H9 (cell line): ENCODE measurements around the gene DSTYK. TPM values are rescaled to one million over a fixed set of nuclear protein-coding genes. Genes with fewer than 3 reads are reported as not detected.

Experiments used
- DNase-seq: peaks from one replicate; pipeline ENCODE4 v3.0.0-alpha.2; 2017
- H2AFZ ChIP-seq: one replicate; pipeline ENCODE4 v1.6.1; 2013; ENCODE audit warnings: mild to moderate bottlenecking, low read length, control low read depth, moderate library complexity
- H2AK5ac ChIP-seq: 2 replicates; pipeline ENCODE4 v1.6.1; 2013; ENCODE audit warnings: low read length, control low read depth, mixed read lengths; ENCODE audit not compliant: insufficient read length
- H2BK120ac ChIP-seq: one replicate; pipeline ENCODE4 v1.6.1; 2013; ENCODE audit warnings: low read depth, mild to moderate bottlenecking, low read length, control low read depth, inconsistent platforms; ENCODE audit not compliant: poor library complexity, severe bottlenecking
- H2BK12ac ChIP-seq: 2 replicates; pipeline ENCODE4 v1.6.1; 2013; ENCODE audit warnings: low read length, control low read depth, mixed read lengths, low read depth; ENCODE audit not compliant: insufficient read length
- H2BK15ac ChIP-seq: 2 replicates; pipeline ENCODE4 v1.6.1; 2013; ENCODE audit warnings: low read depth, low read length, control low read depth
- H2BK20ac ChIP-seq: one replicate; pipeline ENCODE4 v1.6.1; 2013; ENCODE audit warnings: low read depth, mild to moderate bottlenecking, low read length, control low read depth, inconsistent platforms; ENCODE audit not compliant: poor library complexity, severe bottlenecking
- H2BK5ac ChIP-seq: 2 replicates; pipeline ENCODE4 v1.6.1; 2013; ENCODE audit warnings: low read length, control low read depth, mixed read lengths; ENCODE audit not compliant: insufficient read length
- H3K14ac ChIP-seq: 2 replicates; pipeline ENCODE4 v1.6.1; 2013; ENCODE audit warnings: low read length, control low read depth; ENCODE audit not compliant: insufficient read depth
- H3K18ac ChIP-seq: 2 replicates; pipeline ENCODE4 v1.6.1; 2013; ENCODE audit warnings: low read depth, mild to moderate bottlenecking, mixed read lengths, low read length, control low read depth; ENCODE audit not compliant: insufficient read length
- H3K23ac ChIP-seq: 2 replicates; pipeline ENCODE4 v1.6.1; 2013; ENCODE audit warnings: low read length, control low read depth, mixed read lengths, low read depth; ENCODE audit not compliant: insufficient read length
- H3K23me2 ChIP-seq: 2 replicates; pipeline ENCODE4 v1.6.1; 2013; ENCODE audit warnings: low read depth, mild to moderate bottlenecking, mixed read lengths, low read length, control low read depth; ENCODE audit not compliant: insufficient read length, poor library complexity, severe bottlenecking
- H3K27ac ChIP-seq: 2 replicates; pipeline ENCODE4 v1.5.1; 2013; ENCODE audit warnings: low read length, control low read depth, mixed read lengths, low read depth; ENCODE audit not compliant: insufficient read length
- H3K27me3 ChIP-seq: 2 replicates; pipeline ENCODE4 v1.6.1; 2013; ENCODE audit warnings: low read length, control low read depth, inconsistent platforms; ENCODE audit not compliant: insufficient read depth
- H3K4ac ChIP-seq: 2 replicates; pipeline ENCODE4 v1.6.1; 2013; ENCODE audit warnings: low read depth, mild to moderate bottlenecking, control low read depth, inconsistent platforms, low read length, moderate library complexity
- H3K4me1 ChIP-seq: 2 replicates; pipeline ENCODE4 v1.6.1; 2013; ENCODE audit warnings: low read length, control low read depth, inconsistent platforms; ENCODE audit not compliant: insufficient read depth
- H3K4me2 ChIP-seq: 2 replicates; pipeline ENCODE4 v1.6.1; 2013; ENCODE audit warnings: low read length, control low read depth, mixed read lengths; ENCODE audit not compliant: insufficient read length, insufficient read depth
- H3K56ac ChIP-seq: 2 replicates; pipeline ENCODE4 v1.6.1; 2013; ENCODE audit warnings: low read depth, mild to moderate bottlenecking, mixed read lengths, low read length, control low read depth; ENCODE audit not compliant: insufficient read length
- H3K79me1 ChIP-seq: 2 replicates; pipeline ENCODE4 v1.6.1; 2013; ENCODE audit warnings: low read depth, mild to moderate bottlenecking, moderate library complexity, low read length, control low read depth, inconsistent platforms; ENCODE audit not compliant: insufficient read depth, poor library complexity, severe bottlenecking
- H3K79me2 ChIP-seq: 2 replicates; pipeline ENCODE4 v1.6.1; 2013; ENCODE audit warnings: low read length, control low read depth, inconsistent platforms; ENCODE audit not compliant: insufficient read depth
- H3K9ac ChIP-seq: 2 replicates; pipeline ENCODE4 v1.6.1; 2013; ENCODE audit warnings: low read length, control low read depth, mixed read lengths; ENCODE audit not compliant: insufficient read length; ENCODE audit errors: extremely low read depth
- H3K9me3 ChIP-seq: one replicate; pipeline ENCODE4 v1.6.1; 2013; ENCODE audit warnings: low read depth, low read length, inconsistent platforms; ENCODE audit not compliant: control insufficient read depth
- H3T11ph ChIP-seq: one replicate; pipeline ENCODE4 v1.6.1; 2013; ENCODE audit warnings: mild to moderate bottlenecking, low read length, control low read depth, inconsistent platforms
- H4K20me1 ChIP-seq: one replicate; pipeline ENCODE4 v1.6.1; 2013; ENCODE audit not compliant: control insufficient read depth, insufficient read length, insufficient read depth
- H4K5ac ChIP-seq: 2 replicates; pipeline ENCODE4 v1.6.1; 2013; ENCODE audit warnings: low read depth, mild to moderate bottlenecking, mixed read lengths, low read length, control low read depth; ENCODE audit not compliant: insufficient read length
- H4K8ac ChIP-seq: replicated peaks from 2 replicates; pipeline ENCODE4 v1.6.1; 2013; ENCODE audit warnings: low read length, control low read depth, mixed read lengths, low read depth; ENCODE audit not compliant: insufficient read length
- H4K91ac ChIP-seq: 2 replicates; pipeline ENCODE4 v1.6.1; 2013; ENCODE audit warnings: low read depth, mild to moderate bottlenecking, moderate library complexity, mixed read lengths, low read length, control low read depth; ENCODE audit not compliant: insufficient read length
- H3K27ac Mint-ChIP-seq, 3 experiments: 2 replicates in 2 of 3; 3 replicates in 1 of 3; pipeline ENCODE4 v1.8.0; 2020 to 2021; ENCODE audit warnings: mixed read lengths in 3 of 3, mild to moderate bottlenecking in 1 of 3, moderate library complexity in 1 of 3
- H3K27me3 Mint-ChIP-seq: 2 replicates; pipeline ENCODE4 v1.8.0; 2021; ENCODE audit warnings: low read depth, mild to moderate bottlenecking, moderate library complexity, mixed read lengths
- H3K36me3 Mint-ChIP-seq, 3 experiments: 2 replicates in 2 of 3; 3 replicates in 1 of 3; pipeline ENCODE4 v1.8.0; 2020 to 2021; ENCODE audit warnings: low read depth in 3 of 3, mixed read lengths in 3 of 3; ENCODE audit not compliant: insufficient read depth in 1 of 3
- H3K4me1 Mint-ChIP-seq, 2 experiments: 2 replicates each; pipeline ENCODE4 v1.8.0; 2020; ENCODE audit warnings: mixed read lengths in 2 of 2
- H3K4me3 Mint-ChIP-seq, 2 experiments: 2 replicates in 1 of 2; 3 replicates in 1 of 2; pipeline ENCODE4 v1.8.0; 2020 to 2021; ENCODE audit warnings: mild to moderate bottlenecking in 2 of 2, mixed read lengths in 2 of 2, moderate library complexity in 1 of 2
- H3K9me3 Mint-ChIP-seq, 2 experiments: 2 replicates in 1 of 2; 3 replicates in 1 of 2; pipeline ENCODE4 v1.8.0; 2020; ENCODE audit warnings: mild to moderate bottlenecking in 2 of 2, mixed read lengths in 2 of 2, moderate library complexity in 1 of 2
- CTCF ChIP-seq: fragments of 200-600 bp; sonication (generic); conservative IDR thresholded peaks from 3 replicates; pipeline ENCODE4 v1.8.0; 2021; ENCODE audit warnings: antibody characterized with exemption, mild to moderate bottlenecking
- WGBS: extraction: QIAGEN DNeasy Blood & Tissue Kit; methylation state at CpG from one replicate; pipeline ENCODE4 v1.1.7; 2013; ENCODE audit warnings: missing lambda C conversion rate, low lambda C conversion rate, mixed read lengths; ENCODE audit not compliant: insufficient read length; ENCODE audit errors: extremely low coverage; 5-methylcytosine and 5-hydroxymethylcytosine counted together
- total RNA-seq: library from RNA; stranded (reverse); gene quantifications from 2 replicates; pipeline ENCODE4 v1.2.1, GENCODE V29; 2021

Gene DSTYK
- total RNA-seq, 1 experiment from 2014 or later, result 8.5 TPM

- H3K79me2 ChIP-seq, result no peaks in the 10 kb centered on the region
- Mint-ChIP-seq H3K9me3 (no peaks in the 10 kb centered on the region), H3K4me3 (no peak overlapping the region), H3K27me3 (no peaks in the 10 kb centered on the region), H3K4me1 (no peaks in the 10 kb centered on the region), H3K36me3 (no peaks in the 10 kb centered on the region), H3K27ac (no peak overlapping the region)
- no peak overlapping the region for H4K5ac ChIP-seq
- H3K4ac ChIP-seq, result no peak overlapping the region
- no peak overlapping the region for H3K4me2 ChIP-seq
- H3K9me3 ChIP-seq, result no peaks in the 10 kb centered on the region
- WGBS, result no CpG with 5 or more reads among the region's 4 CpGs
- no peak overlapping the region for H2BK5ac ChIP-seq
- H2AFZ ChIP-seq, result no peak overlapping the region
- H2BK20ac ChIP-seq, result no peak overlapping the region
- no peak overlapping the region for H4K91ac ChIP-seq
- H2BK15ac ChIP-seq, result no peak overlapping the region
- no peak overlapping the region for H3K23ac ChIP-seq
- no peak overlapping the region for H3T11ph ChIP-seq
- no peak overlapping the region for H4K8ac ChIP-seq
- no peak overlapping the region for H2AK5ac ChIP-seq
- no peak overlapping the region for H3K56ac ChIP-seq
- H3K79me1 ChIP-seq, result no peaks in the 10 kb centered on the region
- no peak overlapping the region for H3K18ac ChIP-seq
- no peaks in the 10 kb centered on the region for H3K23me2 ChIP-seq
- H3K4me1 ChIP-seq, result no peaks in the 10 kb centered on the region
- no peaks in the 10 kb centered on the region for H4K20me1 ChIP-seq
- DNase-seq, result no peak
- no peak overlapping the region for H2BK12ac ChIP-seq
- H3K27ac ChIP-seq, result no peak overlapping the region
- H3K14ac ChIP-seq, result no peak overlapping the region
- H3K9ac ChIP-seq, result no peak overlapping the region
- H3K27me3 ChIP-seq, result no peaks in the 10 kb centered on the region
- TF ChIP-seq CTCF, result no peak
- H2BK120ac ChIP-seq, result no peak overlapping the region
These were observed 82.0 kb downstream of the DSTYK start for GRCh38 chr1:205129447-205130029.
